MM.1S (cell line): Measurements from ENCODE around the gene FAM228B.

Experiments
- CTCF ChIP-seq: fragments of 300-600 bp; sonication (generic); IDR thresholded peaks from 2 replicates; pipeline ENCODE4 v1.5.1; 2016; ENCODE audit warnings: antibody characterized with exemption, low read length, mixed read lengths
- EZH2phosphoT487 ChIP-seq: fragments of 300-600 bp; sonication (generic); IDR thresholded peaks from 2 replicates; pipeline ENCODE4 v1.6.1; 2018; ENCODE audit warnings: antibody characterized with exemption, low read length

- TF ChIP-seq CTCF = no peak
- no peak for TF ChIP-seq EZH2phosphoT487
Observed at GRCh38 chr2:24075259-24075658, 48.0 kb upstream of the FAM228B start.
